GM12892 (cell line): ENCODE data around the gene DLG4.

Source experiments
- POLR2A ChIP-seq: IDR thresholded peaks from 2 replicates; pipeline ENCODE4 v1.6.1; 2011; ENCODE audit warnings: low read depth, low read length, control low read depth
- POLR2AphosphoS5 ChIP-seq: IDR thresholded peaks from 2 replicates; pipeline ENCODE4 v1.6.1; 2011; ENCODE audit warnings: low read depth, low read length, control low read depth
- TAF1 ChIP-seq: IDR thresholded peaks from 2 replicates; pipeline ENCODE4 v1.6.1; 2011; ENCODE audit warnings: low read depth, mild to moderate bottlenecking, control low read depth, low read length, borderline replicate concordance

DNA sequence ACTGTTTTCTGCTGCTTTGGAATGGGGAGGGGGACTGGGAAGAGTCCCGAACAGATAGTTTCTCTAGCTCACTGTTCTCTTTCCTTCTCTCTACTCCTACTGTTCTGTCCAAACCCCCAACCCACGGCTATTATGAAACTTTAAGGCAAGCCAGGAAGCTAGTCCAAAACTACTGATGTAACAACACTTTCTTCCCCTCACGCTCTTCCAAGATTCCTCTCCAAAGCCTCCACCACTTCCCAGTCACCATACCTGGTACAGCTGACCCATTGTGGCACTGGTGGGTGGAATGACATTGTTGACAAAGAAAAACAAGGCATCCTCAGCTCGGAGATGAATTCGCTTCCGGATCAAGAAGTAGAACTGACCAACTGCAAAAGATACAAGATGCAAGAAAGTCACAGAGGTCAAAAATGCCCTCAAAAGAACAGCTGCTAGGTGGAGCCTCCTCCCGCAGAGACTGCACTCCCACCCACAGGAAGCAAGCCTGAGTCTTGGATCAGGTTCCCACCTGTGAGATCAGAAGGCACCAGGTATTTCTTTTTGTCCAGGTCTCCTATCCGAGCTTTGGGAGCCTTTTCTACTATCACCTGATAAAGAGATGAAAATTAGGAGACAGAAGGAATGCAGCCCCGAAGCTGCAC, 21.6 kb upstream of the DLG4 start:
- no peak for TF ChIP-seq POLR2A
- no peak for TF ChIP-seq POLR2AphosphoS5
- TF ChIP-seq TAF1: no peak
